Endothelial cell of hepatic sinusoid (primary cell): Measurements from ENCODE around the gene POU3F1.

Source experiments
- in situ Hi-C: cut with HindIII; loops from 2 replicates; pipeline ENCODE4 v1.10.0; 2017; ENCODE audit warnings: low sequenced_read_pairs

POU3F1 gene

DNA sequence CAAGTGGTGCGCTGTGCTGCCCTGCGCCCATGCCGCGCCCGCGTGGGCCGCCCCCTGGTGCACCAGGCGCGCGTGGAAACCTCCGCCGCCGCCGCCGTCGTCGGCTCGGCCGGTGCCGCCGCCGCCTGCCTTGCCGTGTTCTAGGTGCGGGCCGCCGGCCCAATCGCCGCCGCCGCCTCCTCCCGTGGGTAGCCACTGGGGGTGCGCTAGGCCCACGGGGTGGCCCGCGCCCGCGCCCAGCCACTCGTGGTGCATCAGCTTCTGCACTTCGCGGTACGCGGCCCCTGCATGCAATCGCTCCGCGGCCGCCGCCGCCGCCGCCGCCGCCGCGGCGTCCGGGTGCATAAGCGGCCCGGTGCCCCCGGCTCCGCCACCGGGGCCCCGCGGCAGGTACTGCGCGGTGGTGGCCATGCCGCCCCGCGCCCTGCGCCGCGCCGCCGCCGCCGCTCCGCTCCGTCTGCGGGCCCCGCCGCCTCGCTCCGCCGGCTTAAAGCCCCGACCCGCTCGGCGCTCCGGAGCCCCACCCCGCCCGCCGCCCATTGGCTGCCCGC, at the start of gene POU3F1:
Gene POU3F1, minus strand, starts transcription at position 461 of the 551 bp plus-strand sequence. Its CDS starts 50 bp downstream, at position 411.
- in situ Hi-C loops: no loop called here

DNA sequence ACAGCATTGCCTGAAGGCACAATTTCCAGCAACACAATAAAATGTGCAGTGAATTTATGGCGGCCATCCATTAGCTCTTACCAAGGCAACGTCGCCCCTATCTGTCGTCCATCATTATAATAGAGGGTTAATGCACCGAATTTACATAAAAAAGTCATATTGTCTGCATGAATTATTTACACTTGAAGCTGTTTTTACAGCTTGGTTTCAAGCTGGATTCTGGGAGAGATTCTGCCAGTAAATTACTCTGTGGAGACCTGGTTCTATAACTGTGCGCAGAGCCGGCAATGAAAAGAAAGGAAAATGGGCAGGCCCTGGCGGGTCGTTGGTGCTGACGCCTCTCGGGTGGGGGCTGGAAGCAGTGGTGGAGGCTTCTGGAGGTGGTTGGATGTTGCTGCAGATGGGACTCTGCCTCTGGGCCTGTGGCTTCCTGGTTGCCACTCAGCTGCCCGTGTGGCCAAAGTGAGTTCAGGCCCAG, 48.9 kb upstream of the POU3F1 start:
- in situ Hi-C loops: no loop called here

DNA sequence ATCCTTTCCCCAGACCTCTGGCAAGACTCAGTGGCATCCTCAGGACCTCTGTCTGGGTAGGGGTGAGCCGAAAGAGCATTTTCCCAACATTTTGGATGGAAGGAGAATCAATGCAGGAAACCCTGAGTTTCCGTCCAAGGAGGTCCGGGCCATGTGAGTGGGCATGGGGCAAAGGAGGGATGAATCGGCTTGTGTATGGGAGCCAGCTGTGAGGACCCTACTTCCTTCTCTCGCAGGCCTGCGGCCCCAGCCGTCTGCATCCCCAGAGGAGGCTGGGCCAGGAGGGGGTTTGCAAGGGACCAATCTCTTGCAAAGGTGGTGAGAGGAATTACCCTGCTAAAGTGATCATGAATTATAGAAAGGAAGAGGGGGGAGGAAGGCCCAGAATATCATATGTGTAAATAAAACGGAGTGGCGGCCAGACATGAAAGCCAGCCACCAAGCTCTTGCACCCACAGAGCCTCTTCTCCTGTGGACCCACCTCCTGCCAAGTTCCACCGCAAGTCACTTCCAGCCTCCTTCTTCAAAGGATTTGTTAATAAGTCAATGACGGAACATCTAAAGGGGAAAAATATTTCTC, 48.2 kb upstream of the POU3F1 start:
- in situ Hi-C loops: no loop called here

DNA sequence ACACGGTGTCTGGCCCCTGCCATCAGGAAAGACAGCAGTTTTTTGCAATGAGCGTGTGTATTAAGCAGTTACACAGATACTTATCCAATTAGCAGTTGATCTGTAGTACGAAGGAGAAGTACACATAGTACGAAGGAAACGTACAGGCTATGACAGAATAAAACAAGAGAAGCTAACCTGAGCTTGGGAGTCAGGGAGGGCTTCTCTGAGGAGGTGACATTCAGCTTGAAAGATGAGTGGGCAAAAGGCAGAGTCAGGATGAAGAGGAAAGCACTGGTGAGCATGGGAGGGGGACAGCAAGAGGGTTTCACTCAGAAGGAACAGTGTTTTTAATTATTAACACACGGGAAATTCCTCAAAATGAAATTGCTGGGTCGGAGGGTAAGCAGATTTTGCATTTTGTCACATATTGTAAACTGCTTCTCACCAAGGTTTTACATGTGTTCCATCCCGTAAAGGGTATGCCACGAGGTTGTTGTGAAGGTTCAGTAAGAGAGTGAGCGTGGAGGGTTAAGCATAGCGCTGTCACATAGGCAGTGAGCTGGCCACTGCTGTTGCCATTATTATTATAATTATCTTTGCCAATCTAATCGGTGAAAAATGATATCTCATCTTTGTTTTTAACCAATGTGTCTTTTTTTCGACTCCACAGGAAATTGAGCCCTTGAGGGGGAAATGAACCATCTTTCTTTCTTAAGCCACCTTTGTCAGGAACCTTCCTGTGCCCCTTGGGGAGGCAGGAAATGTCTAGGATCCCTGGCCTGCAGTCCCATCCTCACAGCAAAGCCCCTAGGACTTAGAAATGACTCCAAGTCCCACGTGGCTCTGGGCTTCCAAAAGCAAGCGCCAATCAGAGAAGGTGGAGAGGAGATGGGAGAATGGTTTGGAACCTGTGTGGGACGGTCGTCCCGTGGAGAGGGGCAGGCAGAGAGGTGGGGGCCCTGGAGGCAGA, 47.3 kb upstream of the POU3F1 start:
- in situ Hi-C loops: no loop called here

DNA sequence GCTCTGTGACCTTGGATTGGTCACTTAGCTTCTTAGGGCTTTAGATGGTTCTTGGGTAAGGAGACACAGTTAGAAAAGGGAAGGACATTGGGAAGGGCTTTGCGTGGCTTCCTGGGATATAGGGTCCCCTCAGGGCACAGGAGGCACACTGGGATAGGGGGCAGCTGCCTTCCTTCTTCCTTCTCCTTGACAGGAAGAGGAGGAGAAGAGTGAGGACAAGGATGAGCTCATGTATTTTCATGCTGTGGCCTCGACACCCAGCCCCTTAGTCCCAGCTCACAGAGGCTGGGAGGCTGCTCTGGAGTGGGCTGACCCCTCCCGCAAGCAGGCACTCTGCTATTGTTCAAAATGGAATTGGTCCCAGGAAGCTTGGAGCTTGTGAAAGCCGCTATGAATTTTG, 45.7 kb upstream of the POU3F1 start:
- in situ Hi-C loops: no loop called here

DNA sequence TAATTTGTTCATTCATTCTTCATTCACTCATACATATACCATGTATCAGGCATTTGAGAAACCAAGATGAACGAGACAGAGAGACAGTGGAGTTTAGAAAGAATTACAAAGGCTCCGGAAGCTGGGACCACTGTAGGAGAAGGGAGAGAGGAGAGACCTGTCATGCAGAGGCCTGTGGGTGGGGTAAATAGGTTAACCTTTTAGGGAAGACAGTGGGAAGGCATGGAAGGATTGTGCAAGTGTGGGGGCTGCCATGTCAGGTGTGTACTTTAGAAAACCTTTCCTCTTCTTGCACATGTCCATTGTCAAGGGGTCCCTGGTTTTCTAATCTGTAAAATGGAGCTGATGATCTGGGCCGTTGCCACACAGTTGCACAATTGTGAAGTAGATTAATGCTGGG, 44.2 kb upstream of the POU3F1 start:
- in situ Hi-C loops: no loop called here

DNA sequence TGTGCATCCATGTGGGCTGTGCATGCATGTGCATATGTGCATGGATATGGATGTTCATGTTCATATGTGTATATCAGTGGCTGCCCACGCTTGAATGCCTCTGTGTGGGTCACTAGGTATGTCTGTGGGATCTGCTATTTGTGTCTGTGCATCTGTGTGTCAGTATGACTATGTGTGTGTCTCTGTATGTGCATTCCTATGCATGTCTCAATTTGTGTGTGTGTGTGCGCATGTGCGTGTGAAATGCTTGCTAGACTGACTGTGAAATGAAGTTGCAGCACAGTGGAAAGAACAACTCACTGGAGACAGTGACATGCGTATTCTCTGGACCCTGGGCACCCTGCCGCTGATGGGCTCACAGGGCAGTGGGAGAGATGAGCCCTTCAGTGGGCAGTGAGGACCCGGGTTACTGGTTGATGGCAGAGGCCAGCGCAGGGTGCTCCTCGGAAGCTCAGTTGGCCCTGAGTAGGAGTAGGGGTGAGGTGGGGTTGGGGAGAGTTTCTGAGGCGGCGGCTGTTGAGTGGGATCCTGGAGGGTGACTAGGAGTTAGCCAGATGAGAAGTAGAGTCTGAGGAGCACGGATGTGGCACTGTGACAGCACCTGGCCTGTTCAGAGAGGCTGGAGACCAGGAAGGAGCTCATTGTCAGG, 43.2 kb upstream of the POU3F1 start:
- in situ Hi-C loops: no loop called here

DNA sequence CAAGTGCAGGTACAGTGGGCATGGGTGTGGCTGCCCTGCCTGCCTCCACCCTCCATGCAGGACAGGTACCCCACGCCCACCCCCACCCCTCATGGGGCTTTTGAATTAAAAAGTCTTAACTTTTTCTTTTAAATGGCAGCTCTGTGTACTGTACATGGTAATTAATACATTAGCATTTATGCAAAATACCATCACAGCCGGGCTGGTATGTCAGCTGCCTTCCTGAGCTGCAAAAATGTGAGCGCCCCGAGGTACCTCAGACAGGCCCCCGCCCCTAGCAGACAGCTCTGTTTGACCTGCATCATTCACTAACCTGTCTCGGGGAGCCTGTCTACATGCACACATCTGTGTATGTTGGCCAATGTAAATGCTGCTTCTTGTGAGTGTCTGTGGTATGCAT, 42.2 kb upstream of the POU3F1 start:
- in situ Hi-C loops: no loop called here

DNA sequence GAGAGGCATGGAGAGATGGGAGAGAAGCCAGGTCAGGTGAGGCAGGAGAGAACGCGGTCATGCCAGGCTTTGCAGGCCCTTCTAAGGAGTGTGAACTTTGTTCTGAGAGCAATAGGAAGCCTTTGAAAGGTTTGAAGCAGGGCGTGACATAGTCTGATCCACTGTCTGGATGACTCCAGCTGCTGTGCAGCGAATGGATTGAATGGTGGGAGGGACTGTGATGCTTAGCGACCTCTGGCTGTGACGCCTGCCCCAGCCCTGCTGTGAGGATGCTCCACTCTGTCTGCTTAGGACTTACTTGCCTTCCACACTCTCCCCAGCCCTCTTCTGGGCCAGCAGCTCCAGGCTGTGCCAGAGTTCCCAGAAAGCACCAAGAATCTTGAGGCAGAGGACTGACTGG, 41.8 kb upstream of the POU3F1 start:
- in situ Hi-C loops: no loop called here

DNA sequence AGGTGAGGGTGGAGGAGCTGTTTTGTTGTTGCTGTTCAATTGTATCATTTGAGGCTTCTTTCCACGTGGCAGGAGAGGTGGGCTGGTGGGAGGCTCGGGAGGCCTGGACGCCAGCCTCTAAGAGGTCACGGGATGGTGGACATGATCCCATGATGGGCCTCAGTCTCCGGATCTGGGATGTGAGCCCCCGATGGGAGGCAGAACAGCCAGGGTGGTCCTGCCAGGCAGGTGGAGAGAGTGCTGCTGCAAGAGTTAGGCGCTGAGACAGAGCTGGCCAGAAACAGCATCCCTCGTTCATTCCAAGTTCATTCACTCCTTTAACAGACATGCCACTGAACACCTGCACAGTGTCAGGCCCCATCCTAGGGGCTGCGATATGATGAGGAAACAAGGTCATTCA, 41.1 kb upstream of the POU3F1 start:
- in situ Hi-C loops: no loop called here

DNA sequence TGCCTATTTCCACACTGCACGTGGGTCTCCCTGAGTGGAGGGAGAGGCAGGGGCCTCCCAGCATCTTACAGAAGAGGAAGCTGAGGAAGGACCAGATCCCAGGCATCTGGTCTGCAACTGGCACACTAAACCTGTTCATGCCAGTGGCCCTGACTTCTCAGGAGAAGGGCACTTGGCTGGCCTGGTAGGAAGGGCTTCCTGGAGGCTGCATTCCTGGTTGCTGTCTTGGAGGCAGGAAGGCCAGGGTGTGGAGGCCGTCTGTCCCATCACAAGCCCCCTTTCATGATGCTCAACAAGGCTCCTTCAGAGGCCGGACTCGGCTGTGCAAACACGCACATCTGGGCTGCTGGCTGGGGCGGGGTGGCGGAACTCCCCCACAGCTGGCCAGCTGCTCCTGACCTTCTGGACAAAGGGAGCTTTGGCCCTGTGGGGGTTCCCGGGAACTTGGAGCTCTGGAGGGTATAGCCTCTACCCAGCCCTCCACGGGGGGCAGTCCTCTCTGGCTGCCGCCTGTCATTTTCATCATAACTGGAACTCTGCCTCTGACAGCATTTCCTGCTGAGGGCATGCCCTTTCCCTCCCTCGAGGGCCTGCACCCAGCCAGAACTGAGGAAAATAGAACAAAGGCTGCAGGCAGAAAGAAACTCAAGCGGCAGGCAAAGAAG, 39.2 kb upstream of the POU3F1 start:
- in situ Hi-C loops: no loop called here

DNA sequence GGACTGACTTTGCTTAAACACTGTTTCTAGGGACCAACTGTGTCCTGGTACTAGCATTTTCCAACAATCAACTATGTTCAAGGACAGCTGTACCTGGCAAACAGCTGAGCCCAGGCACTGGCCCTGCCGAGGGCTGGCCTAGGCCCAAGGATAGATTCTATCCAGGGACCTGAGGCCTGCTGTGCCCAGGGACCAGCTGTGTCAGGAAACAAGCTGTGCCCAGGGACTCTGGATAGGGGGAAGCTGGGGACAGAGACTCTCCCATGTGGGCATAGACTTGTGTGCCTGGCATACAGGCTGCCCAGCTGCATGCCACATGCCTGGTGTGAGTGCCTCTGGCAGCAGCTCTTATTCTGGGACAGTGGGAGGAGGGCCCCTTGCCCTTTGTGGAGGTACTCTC, 38.1 kb upstream of the POU3F1 start:
- in situ Hi-C loops: no loop called here

DNA sequence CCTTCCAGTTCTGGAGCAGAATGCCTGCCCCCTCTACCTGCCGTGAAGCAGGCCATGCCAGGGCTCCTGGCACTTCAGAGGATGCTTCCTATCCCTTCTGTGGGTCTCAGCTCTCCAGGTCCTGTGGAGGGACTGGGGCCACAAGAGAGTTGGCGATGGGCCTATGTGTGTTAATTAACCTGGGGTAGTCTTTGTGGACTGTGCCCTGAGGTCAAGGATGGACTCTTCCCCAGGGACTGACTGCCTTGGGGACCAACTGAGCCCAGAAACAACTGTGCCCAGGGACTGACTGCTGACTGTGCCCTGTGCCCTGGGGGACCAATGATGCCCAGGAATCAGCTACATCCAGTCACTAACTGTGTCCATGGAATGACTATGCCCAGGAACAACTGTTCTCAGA, 37.5 kb upstream of the POU3F1 start:
- in situ Hi-C loops: no loop called here

DNA sequence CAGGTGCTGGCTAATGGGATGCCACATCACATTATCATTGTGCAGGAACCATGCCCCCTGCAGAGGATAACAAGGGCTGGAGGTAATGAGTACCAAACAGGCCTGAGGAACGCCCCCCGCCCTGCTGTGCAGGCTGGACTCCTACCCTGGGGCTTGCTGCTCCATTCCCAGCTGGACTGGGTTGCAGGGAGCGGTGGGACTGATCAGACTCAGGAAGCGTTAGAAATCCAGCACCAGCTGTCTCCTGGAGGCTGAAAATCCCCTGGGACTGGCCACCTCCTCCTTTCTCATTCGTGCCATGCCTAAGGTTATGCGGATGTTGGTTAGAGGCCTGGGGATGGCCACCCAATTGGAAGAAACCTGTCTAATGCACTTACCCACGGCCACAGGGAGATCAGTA, 36.9 kb upstream of the POU3F1 start:
- in situ Hi-C loops: no loop called here

DNA sequence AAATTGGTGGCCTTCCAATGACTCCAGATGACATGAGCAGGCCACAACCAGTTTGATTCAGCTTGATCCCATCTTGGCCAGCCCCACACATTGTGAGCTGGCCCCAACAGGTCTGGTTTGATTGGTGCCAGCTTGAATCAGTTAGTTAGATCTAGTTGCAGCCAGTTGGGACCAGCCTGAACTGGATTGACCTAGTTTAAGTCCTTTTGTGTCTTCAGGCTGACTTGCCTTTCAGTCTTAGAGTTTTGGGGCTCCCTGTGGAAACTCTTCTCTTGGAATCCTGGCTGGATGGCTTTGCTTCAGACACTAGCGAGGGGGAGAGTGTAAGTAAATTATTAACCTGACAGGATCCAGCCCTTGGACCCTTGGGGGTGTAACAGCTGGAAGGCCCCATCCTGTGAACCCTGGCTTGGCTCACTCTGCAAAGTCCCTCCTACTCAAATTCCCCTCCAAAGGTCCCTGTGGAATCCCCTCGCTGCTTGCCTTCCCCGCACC, 36.2 kb upstream of the POU3F1 start:
- in situ Hi-C loops: no loop called here

DNA sequence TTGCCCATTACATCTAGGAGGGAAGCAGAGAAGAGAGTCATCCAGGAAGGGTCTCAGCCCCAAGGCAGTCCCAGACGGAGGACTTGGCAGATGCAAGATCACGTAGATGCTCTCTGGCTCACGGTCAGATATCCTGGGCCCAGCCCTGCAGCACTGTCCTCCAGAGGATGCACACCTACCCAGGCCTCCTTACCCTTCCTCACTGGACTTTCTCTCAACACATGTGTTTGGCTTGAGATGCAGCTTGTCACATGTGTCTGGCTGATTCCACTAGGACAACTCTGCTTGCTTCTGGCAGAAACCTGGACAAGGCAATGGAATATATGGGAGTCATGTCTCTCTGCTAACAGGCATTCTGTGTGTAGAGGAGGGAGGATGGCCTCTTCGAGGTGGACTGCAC, 32.4 kb upstream of the POU3F1 start:
- in situ Hi-C loops: loop anchor here (5.0 kb wide), 3 partner anchors 33 to 478 kb away; no protein-coding TSS in a partner anchor

DNA sequence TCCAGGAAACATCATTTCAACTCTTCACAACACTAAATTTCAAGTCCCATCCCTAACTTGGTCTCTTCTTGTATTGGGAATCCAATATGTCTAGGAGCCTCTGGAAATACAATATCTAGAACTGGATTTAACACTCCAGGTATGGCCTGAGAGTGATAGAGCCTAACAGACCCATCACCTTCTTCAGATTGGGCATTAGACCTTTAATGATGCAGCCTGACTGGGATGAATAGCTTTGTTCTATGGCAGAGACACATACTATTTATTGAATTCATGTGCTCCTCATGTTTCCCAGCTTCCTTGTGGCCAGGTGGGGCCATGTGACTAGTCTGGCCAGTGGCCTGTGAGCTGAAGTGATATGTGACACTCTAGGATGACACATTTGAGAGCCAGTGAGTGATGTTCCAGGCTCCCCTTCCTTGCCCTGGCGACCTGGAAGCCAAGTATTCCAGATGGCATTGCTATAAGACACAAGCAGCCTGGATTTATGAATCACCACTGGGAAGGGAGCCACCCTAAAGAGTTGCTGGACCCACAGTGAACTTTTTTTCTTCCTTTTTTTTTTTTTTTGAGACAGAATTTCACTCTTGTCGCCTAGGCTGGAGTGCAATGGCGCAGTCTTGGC, 31.0 kb upstream of the POU3F1 start:
- in situ Hi-C loops: loop anchor here (5.0 kb wide), 3 partner anchors 35 to 480 kb away; no protein-coding TSS in a partner anchor

DNA sequence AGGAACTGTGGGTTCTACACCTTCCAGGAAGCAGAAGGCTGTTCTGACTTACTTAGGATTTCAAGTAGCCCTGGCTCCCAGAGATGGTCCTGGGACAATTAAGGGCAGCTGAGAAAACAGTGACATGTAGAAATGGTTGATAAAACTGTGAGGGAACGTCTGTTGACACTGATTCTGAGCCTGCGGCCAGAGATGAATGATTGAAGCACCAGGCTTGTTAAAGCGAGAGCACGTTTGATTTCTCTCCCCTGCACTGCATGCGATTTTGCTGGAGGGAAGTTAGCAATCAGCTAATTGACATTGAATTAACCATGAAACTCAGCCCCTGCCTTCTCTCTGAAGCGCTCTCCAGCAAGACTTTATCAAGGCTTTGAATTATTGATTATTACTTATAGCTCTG, 29.9 kb upstream of the POU3F1 start:
- in situ Hi-C loops: loop anchor here (5.0 kb wide), 3 partner anchors 36 to 481 kb away; no protein-coding TSS in a partner anchor

DNA sequence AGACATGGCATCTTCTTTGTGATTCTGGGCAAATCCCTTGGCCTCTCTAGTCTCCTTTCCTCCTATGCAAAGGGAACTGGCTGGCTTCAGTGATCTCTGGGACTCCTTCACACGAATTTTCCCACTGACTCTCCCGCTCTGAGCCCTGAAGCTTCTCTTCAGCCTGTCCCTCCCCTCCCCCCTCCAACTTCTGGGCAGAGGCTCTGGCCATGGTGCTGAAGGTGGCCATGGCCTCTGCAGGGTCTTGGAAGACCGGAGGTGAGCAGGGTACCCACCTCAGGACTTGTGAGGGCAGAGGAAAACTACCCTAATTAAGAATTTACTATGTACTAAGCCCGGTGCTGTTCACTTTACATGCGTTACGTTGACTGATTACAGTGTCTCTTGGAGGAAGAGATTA, 29.4 kb upstream of the POU3F1 start:
- in situ Hi-C loops: loop anchor here (5.0 kb wide), 3 partner anchors 36 to 481 kb away; no protein-coding TSS in a partner anchor

DNA sequence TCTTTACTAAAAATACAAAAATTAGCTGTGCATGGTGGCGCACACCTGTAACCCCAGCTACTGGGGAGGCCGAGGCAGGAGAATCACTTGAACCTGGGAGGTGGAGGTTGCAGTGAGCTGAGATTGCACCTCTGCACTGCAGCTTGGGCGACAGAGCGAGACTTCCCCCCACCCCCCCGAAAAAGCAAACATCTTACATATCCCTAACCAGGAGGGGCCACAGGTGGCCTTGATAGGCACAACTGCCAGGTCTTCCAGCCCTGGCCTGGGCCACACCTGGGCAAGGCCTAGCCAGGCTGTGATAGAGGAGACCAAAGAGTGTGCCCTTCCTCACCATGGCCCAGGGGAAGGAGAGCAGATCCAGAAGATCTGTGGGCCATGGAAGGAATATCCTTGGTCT, 28.6 kb upstream of the POU3F1 start:
- in situ Hi-C loops: loop anchor here (5.0 kb wide), 3 partner anchors 37 to 482 kb away; no protein-coding TSS in a partner anchor
